ENCODE measurements around the gene NOL12.

The NOL12 gene

DNA sequence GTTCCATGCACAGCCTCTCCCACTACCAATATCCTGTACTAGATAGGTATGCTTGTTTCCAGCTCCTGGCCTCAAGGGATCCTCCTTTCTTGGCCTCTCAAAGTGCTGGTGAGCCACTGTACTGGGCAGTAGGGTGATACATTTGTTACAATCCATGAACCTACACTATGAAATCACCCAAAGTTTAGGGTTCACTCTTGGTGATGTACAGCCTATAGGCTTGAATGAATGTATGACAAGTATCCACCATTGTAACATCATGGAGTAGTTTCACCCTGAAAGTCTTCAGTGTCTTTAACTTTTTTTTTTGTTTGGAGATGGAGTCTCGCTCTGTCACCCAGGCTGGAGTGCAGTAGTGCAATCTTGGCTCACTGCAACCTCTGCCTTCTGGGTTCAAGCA lies 42.5 kb downstream of the NOL12 start:
- FAIRE-seq = no peak
- DNase-seq (ENCODE audit: insufficient read length, low spot score) = no peak
- TF ChIP-seq POLR2A (IDR thresholded peaks at IDR 0.05; ENCODE audit: low read depth, low read length) = no peak

DNA sequence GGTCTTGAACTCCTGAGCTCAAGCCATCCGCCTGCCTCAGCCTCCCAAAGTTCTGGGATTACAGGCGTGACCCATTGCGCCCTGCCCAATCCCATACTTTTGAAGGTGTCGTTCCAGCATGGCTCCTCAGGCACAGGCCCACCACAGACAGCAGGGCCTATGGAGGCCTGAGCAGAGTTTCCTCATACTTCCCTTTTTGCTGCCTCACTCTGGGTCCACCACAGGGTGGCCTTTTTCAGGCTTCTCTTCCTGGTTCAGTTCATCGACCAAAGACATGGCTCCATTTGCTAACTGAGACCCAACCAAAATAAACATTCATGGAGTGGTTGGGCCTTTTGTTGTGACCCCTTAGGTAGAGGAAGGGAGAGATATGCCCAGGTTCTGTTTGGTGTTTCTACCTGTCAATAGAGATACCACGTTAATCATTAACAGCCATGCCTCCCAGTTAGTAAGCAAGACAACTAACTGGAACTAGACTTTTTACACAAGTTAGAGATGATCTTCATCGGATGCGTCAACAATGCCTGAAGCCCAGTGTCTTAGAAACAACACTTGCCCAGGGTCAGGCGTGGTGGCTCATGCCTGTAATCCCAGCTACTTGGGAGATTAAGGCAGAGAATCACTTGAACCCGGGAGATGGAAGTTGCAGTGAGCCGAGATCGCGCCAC lies 45.8 kb downstream of the NOL12 start:
- no peak for DNase-seq (ENCODE audit: insufficient read length, low spot score)
- no peak for TF ChIP-seq POLR2A (IDR thresholded peaks at IDR 0.05; ENCODE audit: low read depth, low read length)
- FAIRE-seq = no peak

DNA sequence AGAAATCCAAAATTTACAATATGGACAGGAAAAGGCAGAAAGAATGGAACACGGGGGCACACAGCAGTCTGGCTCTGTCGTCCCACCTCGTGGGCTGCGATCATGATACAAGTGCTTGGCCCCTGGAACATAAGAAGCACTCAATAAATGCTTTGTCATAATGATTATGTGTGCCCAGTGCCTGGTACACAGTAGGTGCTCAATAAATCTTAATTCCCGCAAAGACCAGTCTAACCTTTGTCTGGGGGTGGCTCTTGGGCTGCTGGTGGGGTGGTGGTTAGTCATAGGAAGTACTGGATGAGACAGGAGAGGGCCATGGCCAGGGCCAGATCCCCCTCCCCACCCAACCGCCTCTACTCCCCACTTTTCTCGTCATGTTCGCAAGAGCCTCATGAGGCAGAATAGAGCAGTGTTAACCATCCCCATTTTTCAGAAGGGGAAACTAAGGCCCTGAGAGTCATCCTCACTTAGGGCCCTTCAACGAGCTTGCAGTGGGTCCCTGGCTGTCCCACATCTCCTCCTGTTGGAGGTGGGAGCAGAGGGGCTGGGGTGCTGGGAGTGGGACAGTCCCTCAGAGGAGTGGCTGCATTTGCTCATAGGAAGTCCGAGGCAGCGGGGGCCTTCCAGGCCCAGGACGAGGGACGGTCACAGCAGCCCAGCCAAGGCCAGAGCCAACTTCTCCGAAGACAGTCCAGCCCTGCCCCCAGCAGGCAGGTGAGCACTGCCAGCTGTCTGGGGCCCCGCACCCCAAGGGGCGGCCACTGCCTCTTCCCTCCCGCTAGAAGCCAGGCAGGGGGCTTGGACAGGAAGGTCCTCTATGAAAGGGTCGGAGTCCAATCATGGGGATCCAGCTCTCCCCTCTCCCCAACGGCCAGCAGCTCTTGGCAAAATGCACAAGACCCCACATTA lies 46.8 kb downstream of the NOL12 start:
- DNase-seq (ENCODE audit: insufficient read length, low spot score) (no peak), FAIRE-seq (no peak)
- no peak for TF ChIP-seq POLR2A (IDR thresholded peaks at IDR 0.05; ENCODE audit: low read depth, low read length)

GRCh38 chr22:37733625-37734401 lies 47.7 kb downstream of the NOL12 start:
- no peak for DNase-seq (ENCODE audit: insufficient read length, low spot score)
- TF ChIP-seq POLR2A (IDR thresholded peaks at IDR 0.05; ENCODE audit: low read depth, low read length) = no peak
- no peak for FAIRE-seq

- no peak for TF ChIP-seq POLR2A (IDR thresholded peaks at IDR 0.05; ENCODE audit: low read depth, low read length)
- DNase-seq (ENCODE audit: insufficient read length, low spot score) = no peak
- no peak for FAIRE-seq
Measured at GRCh38 chr22:37734402-37734700, 48.2 kb downstream of the NOL12 start.

DNA sequence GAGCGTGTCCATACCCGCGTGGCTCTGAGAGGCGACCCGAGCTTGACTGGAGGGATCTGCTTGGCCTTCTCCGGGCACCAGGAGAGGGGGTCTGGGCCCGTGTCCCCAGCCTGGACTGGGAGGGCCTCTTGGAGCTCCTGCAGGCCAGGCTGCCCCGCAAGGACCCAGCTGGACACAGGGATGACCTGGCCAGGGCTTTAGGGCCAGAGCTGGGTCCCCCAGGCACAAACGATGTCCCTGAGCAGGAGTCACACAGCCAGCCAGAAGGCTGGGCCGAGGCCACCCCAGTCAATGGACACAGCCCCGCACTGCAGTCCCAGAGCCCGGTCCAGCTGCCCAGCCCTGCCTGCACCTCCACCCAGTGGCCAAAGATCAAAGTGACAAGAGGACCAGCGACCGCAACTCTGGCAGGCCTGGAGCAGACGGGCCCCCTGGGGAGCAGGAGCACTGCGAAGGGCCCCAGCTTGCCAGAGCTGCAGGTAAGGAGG lies 48.9 kb downstream of the NOL12 start:
- FAIRE-seq (no peak), DNase-seq (ENCODE audit: insufficient read length, low spot score) (peak; percentile 65)
- no peak for TF ChIP-seq POLR2A (IDR thresholded peaks at IDR 0.05; ENCODE audit: low read depth, low read length)

- no peak for TF ChIP-seq POLR2A (IDR thresholded peaks at IDR 0.05; ENCODE audit: low read depth, low read length)
- FAIRE-seq = no peak
- no peak for DNase-seq (ENCODE audit: insufficient read length, low spot score)
Measured at GRCh38 chr22:37739035-37739434, 52.9 kb downstream of the NOL12 start.

DNA sequence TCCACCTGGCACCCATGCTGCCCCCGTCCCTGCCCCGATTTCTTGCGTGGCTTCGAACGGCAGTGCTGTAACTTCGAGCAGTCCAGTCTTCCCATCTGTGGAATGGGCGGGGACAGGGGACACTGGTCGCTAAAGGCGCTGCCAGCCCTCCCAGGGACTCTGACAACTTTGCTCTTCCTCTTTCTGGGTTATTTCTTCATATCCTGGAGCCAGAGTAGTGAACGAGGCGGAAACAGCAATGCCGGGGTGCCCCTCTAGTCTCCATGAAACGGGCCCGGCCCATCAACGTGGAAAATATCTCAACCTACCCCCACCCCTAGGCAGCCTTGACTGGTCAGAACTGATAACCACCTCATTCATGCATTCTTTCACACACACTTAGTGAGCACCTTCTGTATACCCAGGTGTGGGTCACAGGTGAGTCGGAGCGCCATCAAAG lies 53.5 kb downstream of the NOL12 start:
- DNase-seq (ENCODE audit: insufficient read length, low spot score) = no peak
- no peak for TF ChIP-seq POLR2A (IDR thresholded peaks at IDR 0.05; ENCODE audit: low read depth, low read length)

DNA sequence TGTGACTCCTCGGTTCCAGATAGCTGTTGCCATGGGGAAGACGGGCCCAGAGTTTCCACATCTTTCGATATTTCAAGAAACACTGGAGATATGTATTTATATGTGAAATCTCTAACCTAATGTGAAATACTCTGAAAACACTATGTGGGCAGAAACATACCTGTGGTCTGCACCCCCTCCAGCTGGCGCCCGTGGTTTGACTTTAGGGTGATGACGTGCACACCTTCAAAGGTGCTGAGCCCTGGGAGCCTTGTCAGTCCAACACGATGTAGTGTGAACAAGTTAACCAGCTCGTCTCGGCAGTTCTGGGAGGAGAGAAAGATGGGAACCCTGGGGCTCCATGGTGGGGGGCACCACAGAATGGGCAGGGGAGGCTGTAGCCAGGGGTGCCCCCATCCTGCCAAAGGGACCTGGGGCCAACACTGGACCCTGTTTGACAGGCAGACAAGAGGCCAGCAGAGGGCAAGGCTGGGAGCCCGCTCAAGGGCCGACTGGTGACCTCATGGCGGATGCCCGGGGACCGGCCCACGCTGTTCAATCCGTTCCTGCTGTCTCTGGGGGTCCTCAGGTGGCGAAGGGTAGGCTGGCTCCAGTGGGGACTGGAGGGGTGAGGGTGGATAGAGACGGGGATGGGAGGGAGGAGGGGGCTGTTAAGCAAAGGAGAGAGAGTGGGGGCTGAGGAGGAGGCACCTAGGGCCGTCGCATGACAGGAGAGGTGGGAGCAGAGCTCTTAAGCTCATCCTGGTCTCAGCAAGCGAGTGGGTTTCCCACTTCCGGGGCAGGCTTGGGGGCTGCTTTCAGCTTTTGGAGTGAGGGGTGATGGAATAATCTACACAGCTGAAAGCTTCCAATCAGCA lies 54.5 kb downstream of the NOL12 start:
- DNase-seq (ENCODE audit: insufficient read length, low spot score) (no peak), FAIRE-seq (no peak)
- TF ChIP-seq POLR2A (IDR thresholded peaks at IDR 0.05; ENCODE audit: low read depth, low read length) = no peak

More for the DNA sequence above, 53.5 kb downstream of the NOL12 start:
- FAIRE-seq = no peak

DNA sequence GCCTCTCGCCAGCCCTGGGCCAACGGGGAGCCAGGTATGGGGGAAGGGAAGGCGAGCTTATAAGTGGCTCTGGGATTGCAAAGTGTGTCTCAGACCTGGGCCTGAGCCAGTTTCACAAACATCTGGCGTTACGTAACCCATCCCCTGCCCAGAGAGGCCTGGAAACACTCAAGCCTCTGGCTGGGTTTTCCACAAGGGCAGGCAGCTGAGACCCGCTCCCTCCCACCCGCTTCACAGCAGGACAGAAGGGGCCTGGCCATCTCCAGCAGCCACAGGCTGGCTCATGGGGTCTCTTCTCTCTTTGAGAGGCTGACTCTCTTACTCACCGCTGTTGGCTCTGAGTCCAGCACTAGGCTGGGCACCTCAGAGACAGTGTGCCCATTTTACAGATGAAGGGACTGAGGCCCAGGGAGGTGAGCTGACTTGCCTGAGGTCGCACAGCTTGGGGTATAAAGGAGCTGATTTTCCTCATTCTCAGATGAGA lies 55.2 kb downstream of the NOL12 start:
- DNase-seq (ENCODE audit: insufficient read length, low spot score) = no peak
- TF ChIP-seq POLR2A (IDR thresholded peaks at IDR 0.05; ENCODE audit: low read depth, low read length) = no peak
- FAIRE-seq = no peak

GRCh38 chr22:37742376-37743171 lies 56.4 kb downstream of the NOL12 start:
- FAIRE-seq = no peak
- DNase-seq (ENCODE audit: insufficient read length, low spot score) = peak; percentile 78

More at GRCh38 chr22:37742376-37743171, 56.4 kb downstream of the NOL12 start:
- TF ChIP-seq POLR2A (IDR thresholded peaks at IDR 0.05; ENCODE audit: low read depth, low read length) = no peak
